ENCODE measurements around the gene SLC9A3.

GRCh38 chr5:504326-505154, 19.7 kb downstream of the SLC9A3 start:
- TF ChIP-seq POLR2A (IDR thresholded peaks at IDR 0.05) (no peak), CTCF (IDR thresholded peaks at IDR 0.05) (no peak), EP300 (IDR thresholded peaks at IDR 0.05) (no peak)
